Amniotic stem cell (primary cell): ENCODE results near the gene HFM1.
"Not testable (repeated sequence)": the region's sequence is repeated elsewhere in the genome, so short reads cannot be mapped to it uniquely, and the experiment has no call there.

ENCODE experiments used
- DNase-seq: peaks from one replicate; lab custom pipeline; 2025; lab: John Stamatoyannopoulos, UW

HFM1 gene

GRCh38 chr1:91346824-91347223 lies 57.8 kb downstream of the HFM1 start:
- no peak for DNase-seq

- no peak for DNase-seq
Observed at GRCh38 chr1:91345395-91346005, 59.1 kb downstream of the HFM1 start.

GRCh38 chr1:91338501-91338900 lies 66.1 kb downstream of the HFM1 start:
- no peak for DNase-seq

- no peak for DNase-seq
Observed at GRCh38 chr1:91335603-91336002, 69.0 kb downstream of the HFM1 start.

- DNase-seq, result no peak
Observed at GRCh38 chr1:91334856-91335255, 69.8 kb downstream of the HFM1 start.

- no peak for DNase-seq
Observed at GRCh38 chr1:91325456-91325855, 79.2 kb downstream of the HFM1 start.

- DNase-seq, result no peak
Observed at GRCh38 chr1:91314643-91315042, 90.0 kb downstream of the HFM1 start.

GRCh38 chr1:91311672-91312071 lies 93.0 kb downstream of the HFM1 start:
- DNase-seq, result no peak

- no peak for DNase-seq
Observed at GRCh38 chr1:91308544-91308943, 96.1 kb downstream of the HFM1 start.

GRCh38 chr1:91307784-91308409 lies 96.7 kb downstream of the HFM1 start:
- no peak for DNase-seq

- no peak for DNase-seq
Observed at GRCh38 chr1:91303165-91303564, 101.5 kb downstream of the HFM1 start.

GRCh38 chr1:91288843-91289553 lies 115.6 kb downstream of the HFM1 start:
- not testable (repeated sequence) for DNase-seq

GRCh38 chr1:91286962-91287317 lies 117.7 kb downstream of the HFM1 start:
- not testable (repeated sequence) for DNase-seq

GRCh38 chr1:91286259-91286961 lies 118.2 kb downstream of the HFM1 start:
- DNase-seq, result not testable (repeated sequence)

GRCh38 chr1:91283421-91283726 lies 121.3 kb downstream of the HFM1 start:
- no peak for DNase-seq

- DNase-seq, result peak; percentile 12
Observed at GRCh38 chr1:91282695-91283420, 121.8 kb downstream of the HFM1 start.

- DNase-seq, result no peak
Observed at GRCh38 chr1:91281782-91282181, 122.9 kb downstream of the HFM1 start.

GRCh38 chr1:91278754-91279153 lies 125.9 kb downstream of the HFM1 start:
- DNase-seq, result peak; percentile 10

GRCh38 chr1:91273875-91274274 lies 130.8 kb downstream of the HFM1 start:
- no peak for DNase-seq

GRCh38 chr1:91261655-91262054 lies 143.0 kb downstream of the HFM1 start:
- DNase-seq, result no peak

GRCh38 chr1:91245435-91245834 lies 159.2 kb downstream of the HFM1 start:
- DNase-seq, result no peak

- DNase-seq, result no peak
Observed at GRCh38 chr1:91244737-91245136, 159.9 kb downstream of the HFM1 start.
